ENCODE data around the gene CCR9. TPM values are rescaled to one million over a fixed set of nuclear protein-coding genes. Genes with fewer than 3 reads are reported as not detected.

The CCR9 gene
- total and polyA plus RNA-seq, 2 donors (not counting 1 experiment from before 2014, with no cell fraction given), result not detected

DNA sequence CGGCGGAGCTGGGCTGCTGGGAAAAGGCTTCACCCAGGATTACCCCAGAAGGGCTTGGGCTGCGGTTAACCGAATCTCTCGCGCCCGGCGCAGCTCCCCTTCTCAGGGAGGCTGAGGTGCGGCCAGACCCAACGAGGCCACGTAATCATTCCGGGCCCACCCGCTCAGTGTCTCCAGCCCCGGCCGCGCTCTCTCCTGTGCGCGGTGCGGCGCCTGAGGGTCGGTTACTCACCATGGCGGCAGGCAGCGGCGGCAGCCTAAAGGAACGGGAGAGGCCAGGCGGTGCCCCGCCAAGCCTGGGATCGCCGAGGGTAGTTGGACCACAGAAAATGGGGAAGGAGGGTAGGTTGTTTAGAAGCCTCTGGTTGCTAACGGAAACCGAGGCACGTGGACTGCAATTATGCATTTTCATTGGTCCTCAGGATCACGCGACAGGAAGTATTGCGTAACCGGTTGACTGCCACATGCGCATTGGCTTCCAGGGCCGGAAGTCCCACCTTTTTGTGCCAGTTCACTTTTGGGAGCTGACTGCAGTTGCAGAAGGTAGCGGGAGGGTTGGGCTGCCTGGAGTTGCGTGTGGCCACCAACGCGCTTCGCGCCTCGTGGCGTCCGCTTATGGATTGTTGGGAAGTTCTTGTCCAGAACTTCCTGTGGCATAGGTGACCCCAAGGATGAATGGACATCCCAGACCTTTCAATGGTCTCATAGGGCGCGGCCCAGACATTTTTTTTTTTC is 44.4 kb upstream of the CCR9 start, which contains the start of gene LZTFL1:
Gene LZTFL1, minus strand, starts transcription at position 363 of the 735 bp plus-strand sequence. Its CDS starts 128 bp downstream, at position 235.
- peak; percentile 97 to 98 for DNase-seq (ENCODE audit: low read depth in 2 of 2)

GRCh38 chr3:45842851-45843625 is 43.3 kb upstream of the CCR9 start:
- no peaks in the 10 kb centered on the region for H3K9me3 ChIP-seq (ENCODE audit: control insufficient read depth, insufficient read depth, low read depth, low read length)
- no peaks in the 10 kb centered on the region for H3K36me3 ChIP-seq (ENCODE audit: control insufficient read depth, insufficient read depth, low read length)
- no peak overlapping the region for H3K4me3 ChIP-seq (replicated peaks in 1 of 4; ENCODE audit: control extremely low read depth in 1 of 4, insufficient read depth in 1 of 4, low read depth in 3 of 4, low read length in 4 of 4)
- no peaks in the 10 kb centered on the region for H3K79me2 ChIP-seq (ENCODE audit: control insufficient read depth, insufficient read depth, low read length)
- DNase-seq (ENCODE audit: low read depth in 2 of 2), result no peak
- no peak for TF ChIP-seq EZH2 (IDR thresholded peaks at IDR 0.05; ENCODE audit: low read length, missing control alignments)
- no peak for TF ChIP-seq CTCF (conservative IDR thresholded peaks at IDR 0.05 in 1 of 2, IDR thresholded peaks at IDR 0.05 in 1 of 2; ENCODE audit: low read depth in 1 of 2, low read length in 2 of 2)
- no peak overlapping the region for H2AFZ ChIP-seq (ENCODE audit: low read length)
- H3K9ac ChIP-seq (ENCODE audit: insufficient read depth, low read length), result no peak overlapping the region
- peaks cover 2% of the 10 kb centered on the region for H3K4me1 ChIP-seq (ENCODE audit: control insufficient read depth, extremely low read depth, insufficient read depth, low read length)
- H4K20me1 ChIP-seq (ENCODE audit: control insufficient read depth, extremely low read depth, insufficient read depth, low read length), result no peaks in the 10 kb centered on the region
- no peak overlapping the region for H3K27ac ChIP-seq (ENCODE audit: insufficient read depth, low read length)
- no peak overlapping the region for H3K4me2 ChIP-seq (ENCODE audit: extremely low read depth, insufficient read depth, low read length)
- peaks cover 9% of the 10 kb centered on the region for H3K27me3 ChIP-seq (ENCODE audit: control insufficient read depth, insufficient read depth, low read length)

More for the DNA sequence above, 44.4 kb upstream of the CCR9 start, which contains the start of gene LZTFL1:
- Histone ChIP-seq H2AFZ (ENCODE audit: low read length) (peak within 1 kb of the TSS; percentile 87), H3K79me2 (ENCODE audit: control insufficient read depth, insufficient read depth, low read length) (no peaks in the 10 kb centered on the region), H3K4me3 (replicated peaks in 1 of 4; ENCODE audit: control extremely low read depth in 1 of 4, insufficient read depth in 1 of 4, low read depth in 3 of 4, low read length in 4 of 4) (peak within 1 kb of the TSS; percentile 78 to 92 (median 87)), H4K20me1 (ENCODE audit: control insufficient read depth, extremely low read depth, insufficient read depth, low read length) (no peaks in the 10 kb centered on the region), H3K9ac (ENCODE audit: insufficient read depth, low read length) (peak within 1 kb of the TSS; percentile 72), H3K9me3 (ENCODE audit: control insufficient read depth, insufficient read depth, low read depth, low read length) (no peaks in the 10 kb centered on the region), H3K36me3 (ENCODE audit: control insufficient read depth, insufficient read depth, low read length) (no peaks in the 10 kb centered on the region), H3K4me1 (ENCODE audit: control insufficient read depth, extremely low read depth, insufficient read depth, low read length) (peaks cover 2% of the 10 kb centered on the region), H3K27me3 (ENCODE audit: control insufficient read depth, insufficient read depth, low read length) (peaks cover 3% of the 10 kb centered on the region), H3K4me2 (ENCODE audit: extremely low read depth, insufficient read depth, low read length) (peak within 1 kb of the TSS; percentile 81), H3K27ac (ENCODE audit: insufficient read depth, low read length) (peak within 1 kb of the TSS; percentile 84)
- TF ChIP-seq EZH2 (IDR thresholded peaks at IDR 0.05; ENCODE audit: low read length, missing control alignments), result no peak
- TF ChIP-seq CTCF (conservative IDR thresholded peaks at IDR 0.05 in 1 of 2, IDR thresholded peaks at IDR 0.05 in 1 of 2; ENCODE audit: low read depth in 1 of 2, low read length in 2 of 2), result no peak

DNA sequence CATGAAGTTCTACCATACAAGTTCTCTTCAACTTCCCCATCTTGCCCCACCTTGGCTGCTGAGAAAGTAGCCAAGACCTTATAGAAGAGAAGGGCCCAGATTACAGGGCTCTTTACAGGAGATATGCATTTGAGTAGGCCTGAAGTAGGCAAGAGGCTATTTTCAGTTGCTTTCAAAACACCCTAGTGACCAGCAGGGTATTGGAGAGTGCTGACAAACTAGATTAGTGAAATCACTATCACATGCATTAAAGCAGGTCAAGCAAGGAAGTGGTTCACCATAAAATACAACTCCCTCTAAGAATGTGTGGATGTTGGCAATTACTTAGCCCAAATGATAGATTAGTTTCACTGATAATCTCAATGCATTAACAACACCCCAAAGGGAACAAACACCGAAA is 41.7 kb upstream of the CCR9 start:
- Histone ChIP-seq H3K27me3 (ENCODE audit: control insufficient read depth, insufficient read depth, low read length) (peaks cover 12% of the 10 kb centered on the region), H3K4me2 (ENCODE audit: extremely low read depth, insufficient read depth, low read length) (no peak overlapping the region), H2AFZ (ENCODE audit: low read length) (no peak overlapping the region), H4K20me1 (ENCODE audit: control insufficient read depth, extremely low read depth, insufficient read depth, low read length) (no peaks in the 10 kb centered on the region), H3K4me3 (replicated peaks in 1 of 4; ENCODE audit: control extremely low read depth in 1 of 4, insufficient read depth in 1 of 4, low read depth in 3 of 4, low read length in 4 of 4) (no peak overlapping the region), H3K27ac (ENCODE audit: insufficient read depth, low read length) (no peak overlapping the region), H3K4me1 (ENCODE audit: control insufficient read depth, extremely low read depth, insufficient read depth, low read length) (peaks cover 2% of the 10 kb centered on the region), H3K9me3 (ENCODE audit: control insufficient read depth, insufficient read depth, low read depth, low read length) (no peaks in the 10 kb centered on the region), H3K9ac (ENCODE audit: insufficient read depth, low read length) (no peak overlapping the region), H3K36me3 (ENCODE audit: control insufficient read depth, insufficient read depth, low read length) (no peaks in the 10 kb centered on the region), H3K79me2 (ENCODE audit: control insufficient read depth, insufficient read depth, low read length) (no peaks in the 10 kb centered on the region)
- DNase-seq (ENCODE audit: low read depth in 2 of 2), result no peak
- TF ChIP-seq CTCF (conservative IDR thresholded peaks at IDR 0.05 in 1 of 2, IDR thresholded peaks at IDR 0.05 in 1 of 2; ENCODE audit: low read depth in 1 of 2, low read length in 2 of 2), result no peak
- TF ChIP-seq EZH2 (IDR thresholded peaks at IDR 0.05; ENCODE audit: low read length, missing control alignments), result no peak

Data from fibroblast of lung (primary cell).